Stimulated activated naive CD4-positive, alpha-beta T cell (primary cell): Measurements from ENCODE around the gene OTUD3.
A peak's percentile ranks its signal among the peaks of the same experiment; 100 is the strongest.
"Not testable (repeated sequence)": the region's sequence is repeated elsewhere in the genome, so short reads cannot be mapped to it uniquely, and the experiment has no call there.

Source experiments
- DNase-seq, 6 experiments: peaks; one replicate each; lab custom pipeline; 2025; lab: John Stamatoyannopoulos, UW

OTUD3 gene

GRCh38 chr1:19869453-19869852 is 12.7 kb upstream of the OTUD3 start:
- DNase-seq = not testable (repeated sequence)

- DNase-seq = no peak
Measured at GRCh38 chr1:19869929-19870328, 12.3 kb upstream of the OTUD3 start.

GRCh38 chr1:19872190-19872589 is 10.0 kb upstream of the OTUD3 start:
- DNase-seq = no peak

- DNase-seq = no peak
Measured at GRCh38 chr1:19877181-19877750, 4.9 kb upstream of the OTUD3 start.

GRCh38 chr1:19877821-19878636 is 4.2 kb upstream of the OTUD3 start:
- DNase-seq = no peak

- no peak for DNase-seq
Measured at GRCh38 chr1:19878637-19878985, 3.6 kb upstream of the OTUD3 start.

- no peak for DNase-seq
Measured at GRCh38 chr1:19879227-19879626, 3.0 kb upstream of the OTUD3 start.

GRCh38 chr1:19879661-19880060 is 2.5 kb upstream of the OTUD3 start:
- DNase-seq = no peak

- not testable (repeated sequence) for DNase-seq
Measured at GRCh38 chr1:19880841-19881240, 1.4 kb upstream of the OTUD3 start.

- DNase-seq = no peak
Measured at GRCh38 chr1:19884312-19884711, 2.1 kb downstream of the OTUD3 start.

GRCh38 chr1:19885821-19886220 is 3.6 kb downstream of the OTUD3 start:
- no peak for DNase-seq

- DNase-seq = no peak
Measured at GRCh38 chr1:19888112-19888511, 5.9 kb downstream of the OTUD3 start.

- DNase-seq = no peak
Measured at GRCh38 chr1:19889656-19890055, 7.5 kb downstream of the OTUD3 start.

- no peak for DNase-seq
Measured at GRCh38 chr1:19892129-19892528, 9.9 kb downstream of the OTUD3 start.

GRCh38 chr1:19892628-19893168 is 10.5 kb downstream of the OTUD3 start:
- no peak for DNase-seq

- no peak for DNase-seq
Measured at GRCh38 chr1:19893687-19894086, 11.5 kb downstream of the OTUD3 start.

- no peak for DNase-seq
Measured at GRCh38 chr1:19894218-19894617, 12.0 kb downstream of the OTUD3 start.

- no peak for DNase-seq
Measured at GRCh38 chr1:19901653-19902052, 19.5 kb downstream of the OTUD3 start.

GRCh38 chr1:19903621-19904020 is 21.4 kb downstream of the OTUD3 start:
- no peak for DNase-seq

- DNase-seq = no peak
Measured at GRCh38 chr1:19907456-19907855, 25.3 kb downstream of the OTUD3 start.

GRCh38 chr1:19909392-19909791 is 27.2 kb downstream of the OTUD3 start:
- DNase-seq = no peak

- no peak for DNase-seq
Measured at GRCh38 chr1:19909971-19910370, 27.8 kb downstream of the OTUD3 start.

GRCh38 chr1:19910650-19911049 is 28.5 kb downstream of the OTUD3 start:
- no peak for DNase-seq

GRCh38 chr1:19918057-19918456 is 35.9 kb downstream of the OTUD3 start:
- DNase-seq = peak; percentile 46 to 80 (median 69)
